ENCODE results near the gene TMEM169.

GRCh38 chr2:216078776-216079175, 2.9 kb upstream of the TMEM169 start:
- TF ChIP-seq, protein P1, sequence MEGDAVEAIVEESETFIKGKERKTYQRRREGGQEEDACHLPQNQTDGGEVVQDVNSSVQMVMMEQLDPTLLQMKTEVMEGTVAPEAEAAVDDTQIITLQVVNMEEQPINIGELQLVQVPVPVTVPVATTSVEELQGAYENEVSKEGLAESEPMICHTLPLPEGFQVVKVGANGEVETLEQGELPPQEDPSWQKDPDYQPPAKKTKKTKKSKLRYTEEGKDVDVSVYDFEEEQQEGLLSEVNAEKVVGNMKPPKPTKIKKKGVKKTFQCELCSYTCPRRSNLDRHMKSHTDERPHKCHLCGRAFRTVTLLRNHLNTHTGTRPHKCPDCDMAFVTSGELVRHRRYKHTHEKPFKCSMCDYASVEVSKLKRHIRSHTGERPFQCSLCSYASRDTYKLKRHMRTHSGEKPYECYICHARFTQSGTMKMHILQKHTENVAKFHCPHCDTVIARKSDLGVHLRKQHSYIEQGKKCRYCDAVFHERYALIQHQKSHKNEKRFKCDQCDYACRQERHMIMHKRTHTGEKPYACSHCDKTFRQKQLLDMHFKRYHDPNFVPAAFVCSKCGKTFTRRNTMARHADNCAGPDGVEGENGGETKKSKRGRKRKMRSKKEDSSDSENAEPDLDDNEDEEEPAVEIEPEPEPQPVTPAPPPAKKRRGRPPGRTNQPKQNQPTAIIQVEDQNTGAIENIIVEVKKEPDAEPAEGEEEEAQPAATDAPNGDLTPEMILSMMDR (IDR thresholded peaks at IDR 0.05): no peak
- peak in 2 of 3 donors; percentile 27 to 58 for TF ChIP-seq POLR2AphosphoS5 (IDR thresholded peaks at IDR 0.05)
- no peak for TF ChIP-seq POLR2A (IDR thresholded peaks at IDR 0.05)

All from transverse colon (tissue), 4 donors.